Neural crest cell (in vitro differentiated cells): Measurements from ENCODE around the gene S100A10. TPM values are rescaled to one million over a fixed set of nuclear protein-coding genes. Genes with fewer than 3 reads are reported as not detected.

Source experiments
- DNase-seq: peaks from one replicate; pipeline ENCODE4 v3.0.0; 2021; ENCODE audit warnings: low read depth, mixed read lengths, low spot score
- H3K27ac Mint-ChIP-seq: one replicate; pipeline ENCODE4 v1.8.0; 2021; ENCODE audit warnings: mild to moderate bottlenecking, mixed read lengths; ENCODE audit not compliant: unreplicated experiment
- H3K27me3 Mint-ChIP-seq: 2 replicates; pipeline ENCODE4 v1.8.0; 2021; ENCODE audit warnings: low read depth, mild to moderate bottlenecking, mixed read lengths
- H3K36me3 Mint-ChIP-seq: 2 replicates; pipeline ENCODE4 v1.8.0; 2021; ENCODE audit warnings: low read depth, mild to moderate bottlenecking, mixed read lengths
- H3K4me1 Mint-ChIP-seq: 2 replicates; pipeline ENCODE4 v1.8.0; 2021; ENCODE audit warnings: mixed read lengths
- H3K4me3 Mint-ChIP-seq: one replicate; pipeline ENCODE4 v1.8.0; 2021; ENCODE audit warnings: mild to moderate bottlenecking, mixed read lengths
- H3K9me3 Mint-ChIP-seq: 2 replicates; pipeline ENCODE4 v1.8.0; 2021; ENCODE audit warnings: mixed read lengths
- total RNA-seq: library from RNA; stranded (reverse); gene quantifications from 2 replicates; pipeline ENCODE4 v1.2.1, GENCODE V29; 2021
- TF ChIP-seq, protein P1 (sequence below): fragments of 200-600 bp; sonication (generic); conservative IDR thresholded peaks from 2 replicates; pipeline ENCODE4 v1.5.0; 2021; ENCODE audit warnings: antibody characterized with exemption, mild to moderate bottlenecking

The S100A10 gene
- total RNA-seq, 1 donor from 2014 or later: 44.8 TPM

GRCh38 chr1:151960780-151961513, 32.7 kb downstream of the S100A10 start:
- H3K27ac Mint-ChIP-seq: no peak overlapping the region
- H3K9me3 Mint-ChIP-seq: no peaks in the 10 kb centered on the region
- H3K27me3 Mint-ChIP-seq: no peaks in the 10 kb centered on the region
- no peaks in the 10 kb centered on the region for H3K4me1 Mint-ChIP-seq
- TF ChIP-seq, protein P1, sequence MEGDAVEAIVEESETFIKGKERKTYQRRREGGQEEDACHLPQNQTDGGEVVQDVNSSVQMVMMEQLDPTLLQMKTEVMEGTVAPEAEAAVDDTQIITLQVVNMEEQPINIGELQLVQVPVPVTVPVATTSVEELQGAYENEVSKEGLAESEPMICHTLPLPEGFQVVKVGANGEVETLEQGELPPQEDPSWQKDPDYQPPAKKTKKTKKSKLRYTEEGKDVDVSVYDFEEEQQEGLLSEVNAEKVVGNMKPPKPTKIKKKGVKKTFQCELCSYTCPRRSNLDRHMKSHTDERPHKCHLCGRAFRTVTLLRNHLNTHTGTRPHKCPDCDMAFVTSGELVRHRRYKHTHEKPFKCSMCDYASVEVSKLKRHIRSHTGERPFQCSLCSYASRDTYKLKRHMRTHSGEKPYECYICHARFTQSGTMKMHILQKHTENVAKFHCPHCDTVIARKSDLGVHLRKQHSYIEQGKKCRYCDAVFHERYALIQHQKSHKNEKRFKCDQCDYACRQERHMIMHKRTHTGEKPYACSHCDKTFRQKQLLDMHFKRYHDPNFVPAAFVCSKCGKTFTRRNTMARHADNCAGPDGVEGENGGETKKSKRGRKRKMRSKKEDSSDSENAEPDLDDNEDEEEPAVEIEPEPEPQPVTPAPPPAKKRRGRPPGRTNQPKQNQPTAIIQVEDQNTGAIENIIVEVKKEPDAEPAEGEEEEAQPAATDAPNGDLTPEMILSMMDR: no peak
- DNase-seq: no peak
- H3K4me3 Mint-ChIP-seq: no peak overlapping the region
- H3K36me3 Mint-ChIP-seq: no peaks in the 10 kb centered on the region

DNA sequence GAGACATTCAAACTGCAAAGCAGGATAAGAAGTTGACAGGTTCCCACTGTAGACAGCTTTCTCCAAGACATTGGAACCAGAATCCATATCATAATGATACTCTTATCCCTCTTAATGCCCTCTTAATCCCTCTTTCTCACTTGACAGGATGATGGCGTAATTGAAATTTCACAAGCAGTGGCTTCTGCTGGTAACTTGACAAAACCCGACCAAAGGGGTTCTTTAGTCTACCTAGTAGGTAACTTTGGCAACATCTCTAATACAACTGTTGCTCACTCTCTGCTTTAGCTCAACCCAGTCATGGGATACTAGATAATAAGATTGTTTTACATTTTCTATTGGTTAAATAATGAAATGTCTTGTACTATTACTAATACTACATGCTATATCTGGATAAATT, 34.7 kb downstream of the S100A10 start:
- H3K27me3 Mint-ChIP-seq: no peaks in the 10 kb centered on the region
- DNase-seq: no peak

GRCh38 chr1:151956957-151957497, 36.6 kb downstream of the S100A10 start:
- Mint-ChIP-seq H3K4me1 (peaks cover 5% of the 10 kb centered on the region), H3K36me3 (no peaks in the 10 kb centered on the region), H3K4me3 (no peak overlapping the region), H3K9me3 (no peaks in the 10 kb centered on the region), H3K27me3 (no peaks in the 10 kb centered on the region), H3K27ac (no peak overlapping the region)
- no peak for DNase-seq
- TF ChIP-seq, protein P1: no peak

More for the DNA sequence above, 34.7 kb downstream of the S100A10 start:
- Mint-ChIP-seq H3K4me3 (no peak overlapping the region), H3K4me1 (no peaks in the 10 kb centered on the region), H3K9me3 (no peaks in the 10 kb centered on the region), H3K36me3 (no peaks in the 10 kb centered on the region), H3K27ac (no peak overlapping the region)
- TF ChIP-seq, protein P1: no peak

- no peaks in the 10 kb centered on the region for H3K27me3 Mint-ChIP-seq
- TF ChIP-seq, protein P1: no peak
- H3K4me3 Mint-ChIP-seq: no peak overlapping the region
- H3K36me3 Mint-ChIP-seq: no peaks in the 10 kb centered on the region
- H3K4me1 Mint-ChIP-seq: peaks cover 5% of the 10 kb centered on the region
- DNase-seq: no peak
- no peaks in the 10 kb centered on the region for H3K9me3 Mint-ChIP-seq
- no peak overlapping the region for H3K27ac Mint-ChIP-seq
Observed at GRCh38 chr1:151953409-151954094, 40.1 kb downstream of the S100A10 start.

- DNase-seq: no peak
- no peaks in the 10 kb centered on the region for H3K36me3 Mint-ChIP-seq
- H3K9me3 Mint-ChIP-seq: no peaks in the 10 kb centered on the region
- TF ChIP-seq, protein P1: no peak
- no peak overlapping the region for H3K4me3 Mint-ChIP-seq
- H3K4me1 Mint-ChIP-seq: peaks cover 5% of the 10 kb centered on the region
- H3K27ac Mint-ChIP-seq: no peak overlapping the region
- no peaks in the 10 kb centered on the region for H3K27me3 Mint-ChIP-seq
Observed at GRCh38 chr1:151952811-151953210, 40.8 kb downstream of the S100A10 start.
